ENCODE data around the gene COG7.
"Not testable (repeated sequence)": the region's sequence is repeated elsewhere in the genome, so short reads cannot be mapped to it uniquely, and the experiment has no call there.

Gene COG7

DNA sequence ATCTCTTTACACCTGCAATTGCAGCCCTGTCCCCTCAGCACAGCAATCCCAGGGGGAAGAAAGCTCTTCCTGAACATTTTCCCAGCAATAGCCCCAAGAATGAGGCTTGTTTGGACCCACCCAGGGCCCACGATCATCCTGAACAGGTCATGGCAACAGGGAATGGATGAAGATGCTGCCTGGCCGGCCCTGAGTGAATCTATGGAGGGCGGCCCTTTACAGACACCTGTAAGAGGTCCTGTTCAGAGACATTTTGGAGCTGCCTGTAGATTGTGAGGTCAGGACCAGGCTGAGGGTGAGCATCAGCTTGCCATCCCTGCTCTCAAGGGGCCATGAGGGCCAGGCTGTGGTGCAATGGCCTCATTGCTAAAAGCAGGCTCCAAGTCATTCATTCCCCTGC lies 69.1 kb downstream of the COG7 start:
- DNase-seq (ENCODE audit: low read depth) = no peak

GRCh38 chr16:23382279-23382678 lies 70.7 kb downstream of the COG7 start:
- DNase-seq (ENCODE audit: low read depth) = no peak

GRCh38 chr16:23381702-23382101 lies 71.3 kb downstream of the COG7 start:
- not testable (repeated sequence) for DNase-seq (ENCODE audit: low read depth)

DNA sequence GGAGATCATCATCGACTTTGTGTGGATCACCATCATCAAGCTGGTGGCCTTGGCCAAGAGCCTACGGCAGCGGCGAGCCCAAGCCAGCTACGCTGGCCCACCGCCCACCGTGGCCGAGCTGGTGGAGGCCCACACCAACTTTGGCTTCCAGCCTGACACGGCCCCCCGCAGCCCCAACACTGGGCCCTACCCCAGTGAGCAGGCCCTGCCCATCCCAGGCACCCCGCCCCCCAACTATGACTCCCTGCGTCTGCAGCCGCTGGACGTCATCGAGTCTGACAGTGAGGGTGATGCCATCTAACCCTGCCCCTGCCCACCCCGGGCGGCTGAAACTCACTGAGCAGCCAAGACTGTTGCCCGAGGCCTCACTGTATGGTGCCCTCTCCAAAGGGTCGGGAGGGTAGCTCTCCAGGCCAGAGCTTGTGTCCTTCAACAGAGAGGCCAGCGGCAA lies 72.5 kb downstream of the COG7 start:
- no peak for DNase-seq (ENCODE audit: low read depth)

DNA sequence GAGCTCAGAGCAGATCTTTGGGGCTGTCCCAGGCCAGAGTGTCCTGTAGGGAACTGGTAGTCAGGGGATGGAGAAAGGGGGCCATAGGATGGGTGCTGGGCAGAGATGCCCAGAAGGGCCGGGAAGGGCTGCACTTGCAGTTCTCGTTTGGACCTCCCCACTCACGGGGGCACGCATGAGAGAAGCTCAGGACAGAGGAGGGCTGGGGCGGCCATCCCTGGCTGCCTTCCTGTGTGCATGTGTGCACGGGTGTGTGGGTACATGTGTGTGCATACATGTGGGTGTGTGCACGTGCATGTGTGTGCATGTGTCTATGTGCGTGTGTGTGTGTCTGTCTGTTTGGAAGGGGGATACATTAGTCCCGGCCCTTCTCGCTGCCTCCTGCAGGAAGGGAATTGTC lies 73.3 kb downstream of the COG7 start:
- no peak for DNase-seq (ENCODE audit: low read depth)

DNA sequence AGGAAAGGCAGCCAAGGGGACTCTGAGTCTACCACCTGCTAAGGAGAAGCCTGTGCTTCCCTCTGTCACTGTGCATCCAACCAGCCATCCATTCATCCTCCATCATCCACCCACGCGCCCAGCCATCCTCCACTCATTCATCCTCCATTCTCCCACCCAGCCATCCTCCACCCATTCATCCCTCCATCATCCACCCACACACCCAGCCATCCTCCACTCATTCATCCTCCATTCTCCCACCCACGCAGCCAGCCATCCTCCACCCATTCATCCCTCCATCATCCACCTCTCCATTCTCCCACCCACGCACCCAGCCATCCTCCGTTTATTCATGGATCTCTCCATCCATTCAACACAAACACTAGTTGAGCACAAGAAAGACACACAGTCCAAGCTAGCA lies 74.1 kb downstream of the COG7 start:
- no peak for DNase-seq (ENCODE audit: low read depth)

DNA sequence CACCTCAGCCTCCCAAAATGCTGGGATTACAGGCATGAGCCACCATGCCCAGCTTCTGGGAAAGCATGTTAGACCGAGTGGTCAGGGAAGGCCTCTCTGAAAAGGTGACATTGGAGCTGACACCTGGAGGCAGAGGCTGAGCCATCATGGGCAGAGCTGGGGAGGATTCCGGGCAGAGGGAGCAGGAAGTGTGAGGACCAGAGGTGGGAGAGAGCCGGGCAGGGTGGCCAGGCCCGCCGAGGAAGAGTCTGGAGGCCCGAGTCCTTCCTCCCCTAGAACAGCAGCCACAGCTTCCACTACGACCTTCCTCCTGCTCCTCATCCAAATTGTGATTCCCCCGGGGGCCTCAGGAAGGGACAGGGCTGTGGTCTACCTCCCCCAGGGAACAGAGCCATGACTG lies 74.7 kb downstream of the COG7 start:
- no peak for DNase-seq (ENCODE audit: low read depth)

- DNase-seq (ENCODE audit: low read depth) = no peak
Observed at GRCh38 chr16:23377071-23377931, 75.7 kb downstream of the COG7 start.

- no peak for DNase-seq (ENCODE audit: low read depth)
Observed at GRCh38 chr16:23375643-23376042, 77.3 kb downstream of the COG7 start.

DNA sequence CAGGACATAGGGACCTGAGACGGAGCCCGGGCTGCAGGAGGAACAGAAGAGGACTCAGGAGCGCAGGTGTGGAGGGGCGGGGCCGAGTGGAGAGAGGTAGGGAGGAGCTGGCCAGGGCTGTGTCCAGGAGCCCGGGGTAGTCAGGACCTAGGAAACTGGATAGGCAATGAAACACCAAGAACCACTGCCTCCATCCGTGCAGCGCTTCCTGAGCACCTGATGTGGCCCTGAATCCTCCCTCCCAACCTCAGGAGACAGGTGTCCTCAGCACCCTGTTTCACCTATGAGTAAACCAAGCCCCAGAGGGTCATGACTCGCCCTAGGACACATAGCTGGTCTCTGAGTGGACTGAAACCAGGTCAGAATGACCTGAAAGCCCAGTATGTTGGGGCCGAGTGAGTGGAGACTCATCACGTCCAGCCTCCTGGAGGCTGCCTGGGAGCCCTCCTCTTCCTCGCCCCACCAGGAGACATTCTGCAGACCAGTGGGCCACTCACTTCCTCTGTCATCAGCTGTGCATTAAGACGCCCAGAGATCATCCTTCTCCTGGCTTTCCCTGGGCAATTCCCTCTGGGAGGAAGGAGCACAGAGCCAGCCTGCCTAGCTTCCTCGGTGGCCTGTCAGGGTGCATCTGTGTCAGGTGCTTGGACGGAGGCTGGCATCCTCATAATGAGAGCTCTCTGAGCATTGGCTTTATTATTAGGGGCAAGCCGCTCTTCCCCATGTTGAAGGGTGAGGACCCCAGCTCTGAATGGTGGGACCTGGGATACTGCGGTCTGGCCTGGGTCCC lies 78.1 kb downstream of the COG7 start:
- no peak for DNase-seq (ENCODE audit: low read depth)

DNA sequence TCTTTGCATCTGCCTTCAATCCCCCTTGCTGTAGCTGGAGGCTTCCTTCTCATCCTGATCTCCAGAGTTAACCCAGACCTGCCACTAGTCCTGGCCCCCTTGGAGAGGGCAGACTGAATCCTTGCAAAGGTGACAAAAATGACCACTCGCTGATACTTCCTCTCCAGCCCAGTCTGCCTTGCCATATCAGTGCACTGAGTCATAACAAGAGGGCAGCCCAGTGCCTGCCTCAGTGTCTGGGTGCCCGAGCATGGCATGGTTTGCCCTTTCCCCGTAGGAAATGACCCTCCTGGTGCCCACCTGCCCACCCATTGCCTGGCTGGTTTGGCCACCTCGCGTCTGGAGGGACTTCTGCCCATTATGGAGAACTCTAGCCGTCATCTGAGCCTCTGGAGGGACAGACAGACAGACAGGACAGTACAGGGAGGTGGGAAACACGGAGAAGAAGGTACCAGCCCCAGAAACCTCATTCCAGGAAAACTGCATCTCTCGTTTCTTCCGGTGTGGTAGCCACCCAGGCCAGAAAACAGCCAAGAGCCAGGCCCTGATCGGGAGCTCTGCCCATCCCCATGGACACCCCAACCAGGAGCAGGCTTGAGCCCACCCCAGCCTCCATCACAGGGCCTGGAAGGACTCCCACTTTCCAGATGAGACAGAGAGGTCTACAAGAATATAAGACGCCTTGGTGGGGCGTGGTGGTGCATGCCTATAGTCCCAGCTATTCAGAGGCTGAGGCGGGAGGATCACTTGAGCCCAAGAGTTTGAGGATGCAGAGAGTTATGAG lies 79.4 kb downstream of the COG7 start:
- DNase-seq (ENCODE audit: low read depth) = no peak

GRCh38 chr16:23371368-23371767 lies 81.6 kb downstream of the COG7 start:
- no peak for DNase-seq (ENCODE audit: low read depth)

DNA sequence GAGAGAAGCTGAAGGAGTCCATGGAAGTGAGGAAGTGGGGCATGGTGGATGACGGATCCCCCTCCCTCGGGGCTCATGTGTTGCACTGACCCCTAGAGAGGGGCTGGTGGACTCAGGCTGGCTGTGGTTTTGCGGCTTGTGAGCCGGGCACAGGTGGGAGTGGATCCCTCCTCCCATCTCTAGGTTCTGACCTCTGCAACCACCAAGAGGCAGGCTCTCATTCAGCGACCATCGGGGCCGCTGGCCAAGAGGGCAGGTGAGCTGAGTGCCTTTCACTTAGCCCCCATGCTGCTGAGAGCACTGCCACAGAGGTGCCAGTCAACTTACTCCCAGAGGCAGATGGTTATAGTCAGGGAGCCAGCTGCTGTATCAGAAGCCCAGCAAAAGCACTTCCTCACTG lies 83.6 kb downstream of the COG7 start:
- no peak for DNase-seq (ENCODE audit: low read depth)

DNA sequence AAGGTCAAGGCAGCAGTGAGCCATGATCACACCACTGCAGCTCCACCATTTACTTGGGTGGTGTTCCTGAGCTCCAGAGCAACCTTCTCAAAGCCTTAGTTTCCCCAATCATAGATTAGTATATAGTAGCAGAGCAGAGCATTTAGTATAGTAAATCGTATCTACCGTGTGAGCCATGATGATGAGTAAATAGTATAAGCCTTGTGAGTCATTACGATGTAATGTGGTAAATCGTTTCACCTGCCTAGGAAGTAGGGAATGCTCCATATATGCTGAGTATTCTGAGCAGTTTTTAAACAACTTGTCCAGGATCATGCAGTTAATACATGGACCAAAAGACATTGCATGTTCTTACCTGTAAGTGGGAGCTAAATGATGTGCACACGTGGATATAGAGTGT lies 84.5 kb downstream of the COG7 start:
- DNase-seq (ENCODE audit: low read depth) = no peak

DNA sequence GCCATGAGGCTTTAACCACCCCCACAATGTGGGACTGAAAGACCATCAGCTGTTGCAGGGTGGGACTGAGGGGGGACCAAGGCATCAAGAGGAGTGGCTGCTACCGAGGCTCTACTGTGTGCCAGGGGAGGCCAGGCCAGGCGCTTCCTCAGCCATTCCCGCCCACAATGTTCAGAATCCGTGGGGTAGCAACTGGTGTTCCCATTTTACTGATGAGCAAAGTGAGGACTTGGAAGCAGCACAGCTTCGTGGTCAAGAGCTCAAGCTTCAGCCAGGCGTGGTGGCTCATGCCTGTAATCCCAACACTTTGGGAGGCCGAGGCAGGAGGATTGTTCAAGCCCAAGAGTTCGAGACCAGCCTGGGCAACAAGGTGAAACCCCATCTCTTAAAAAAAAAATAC lies 85.0 kb downstream of the COG7 start:
- DNase-seq (ENCODE audit: low read depth) = no peak

DNA sequence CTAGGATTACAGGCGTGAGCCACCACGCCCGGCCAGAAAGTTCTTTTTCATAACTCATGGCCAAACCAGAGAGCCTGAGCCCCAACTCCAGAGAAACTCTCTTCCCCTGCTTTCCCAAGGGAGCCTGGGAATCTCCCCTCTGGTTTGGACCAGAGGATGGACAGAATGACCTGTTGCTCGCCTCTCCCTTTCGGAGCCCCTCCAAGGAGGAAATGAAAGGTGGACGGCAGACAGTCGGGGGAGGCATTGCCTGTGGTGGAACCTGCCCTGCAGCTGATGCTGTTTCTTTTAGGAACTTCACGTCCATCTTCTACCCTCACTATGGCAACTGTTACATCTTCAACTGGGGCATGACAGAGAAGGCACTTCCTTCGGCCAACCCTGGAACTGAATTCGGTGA lies 85.4 kb downstream of the COG7 start:
- DNase-seq (ENCODE audit: low read depth) = no peak

DNA sequence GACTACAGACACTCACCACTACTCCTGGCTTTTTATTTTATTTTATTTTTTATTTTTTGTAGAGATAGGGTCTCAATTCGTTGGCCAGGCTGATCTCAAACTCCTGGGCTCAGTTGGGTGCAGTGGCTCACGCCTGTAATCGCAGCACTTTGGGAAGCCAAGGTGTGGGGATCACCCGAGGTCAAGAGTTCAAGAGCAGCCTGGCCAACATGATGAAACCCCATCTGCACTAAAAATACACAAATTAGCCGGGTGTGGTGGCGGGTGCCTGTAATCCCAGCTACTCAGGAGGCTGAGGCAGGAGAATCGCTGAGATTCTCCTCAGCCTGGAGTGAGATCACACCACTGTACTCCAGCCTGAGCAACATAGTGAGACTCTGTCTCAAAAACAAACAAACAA lies 86.6 kb downstream of the COG7 start:
- DNase-seq (ENCODE audit: low read depth) = not testable (repeated sequence)

DNA sequence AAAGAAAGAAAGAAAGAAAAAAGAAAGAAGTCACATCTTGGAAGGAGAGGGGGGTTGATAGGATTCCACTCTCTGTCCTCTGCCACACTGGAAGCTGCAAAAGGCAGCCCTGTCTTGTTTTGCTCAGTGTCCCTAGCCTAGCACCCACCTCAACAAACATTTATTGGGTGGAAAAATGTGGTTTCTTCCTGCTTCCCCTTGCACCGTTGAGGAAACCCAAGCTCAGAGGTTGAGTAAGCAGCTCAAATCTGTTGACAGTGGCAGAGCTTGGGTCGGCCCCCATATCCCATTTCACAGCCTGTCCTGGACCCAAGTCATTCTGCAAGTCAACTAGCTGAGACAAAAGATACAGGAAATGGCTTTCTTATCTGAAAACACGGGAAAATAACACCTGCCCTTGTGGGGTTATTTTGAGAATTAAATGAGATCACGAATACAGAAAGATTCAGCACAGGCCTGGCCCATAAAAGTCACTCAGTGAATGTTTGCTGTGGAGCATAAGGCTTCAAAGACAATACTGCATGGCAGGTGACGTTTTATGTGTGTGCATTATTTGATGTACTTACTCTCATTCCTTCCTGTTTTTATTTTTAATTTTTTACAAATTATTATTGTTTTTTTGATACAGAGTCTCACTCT lies 87.3 kb downstream of the COG7 start:
- no peak for DNase-seq (ENCODE audit: low read depth)

GRCh38 chr16:23362460-23363317 lies 90.3 kb downstream of the COG7 start:
- DNase-seq (ENCODE audit: low read depth) = no peak

DNA sequence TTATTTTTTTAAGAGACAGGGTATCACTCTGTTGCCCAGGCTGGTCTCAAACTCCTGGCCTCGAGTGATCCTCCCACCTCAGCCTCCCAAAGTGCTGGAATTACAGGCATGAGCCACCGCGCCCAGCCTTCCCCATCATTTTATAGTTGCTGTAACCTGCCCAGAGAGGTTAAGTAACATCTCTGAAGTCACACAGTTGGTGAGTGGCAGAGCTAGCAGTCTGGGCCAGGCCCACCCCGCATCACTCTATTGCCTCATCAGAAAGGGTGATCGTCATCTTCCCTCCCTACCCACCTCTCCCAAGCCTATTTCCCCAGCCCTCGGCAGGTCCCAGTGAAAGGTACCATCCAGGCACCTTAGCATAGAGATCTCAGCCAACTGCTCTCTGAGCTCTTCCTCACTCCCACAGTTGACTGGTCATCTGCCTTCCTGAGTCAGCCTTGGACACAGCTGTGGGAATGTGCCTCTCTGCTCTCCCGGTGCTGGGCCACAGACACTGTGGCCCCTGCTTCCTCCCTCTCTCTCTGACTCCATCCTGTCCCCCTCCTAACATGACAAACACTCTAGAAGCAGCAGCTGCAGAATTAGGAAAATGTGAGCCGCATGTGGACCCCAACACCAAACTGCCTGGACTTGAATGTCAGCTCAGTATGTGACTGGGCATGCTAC lies 93.8 kb downstream of the COG7 start:
- no peak for DNase-seq (ENCODE audit: low read depth)
